ENCODE results near the gene LRMDA.

Gene LRMDA

DNA sequence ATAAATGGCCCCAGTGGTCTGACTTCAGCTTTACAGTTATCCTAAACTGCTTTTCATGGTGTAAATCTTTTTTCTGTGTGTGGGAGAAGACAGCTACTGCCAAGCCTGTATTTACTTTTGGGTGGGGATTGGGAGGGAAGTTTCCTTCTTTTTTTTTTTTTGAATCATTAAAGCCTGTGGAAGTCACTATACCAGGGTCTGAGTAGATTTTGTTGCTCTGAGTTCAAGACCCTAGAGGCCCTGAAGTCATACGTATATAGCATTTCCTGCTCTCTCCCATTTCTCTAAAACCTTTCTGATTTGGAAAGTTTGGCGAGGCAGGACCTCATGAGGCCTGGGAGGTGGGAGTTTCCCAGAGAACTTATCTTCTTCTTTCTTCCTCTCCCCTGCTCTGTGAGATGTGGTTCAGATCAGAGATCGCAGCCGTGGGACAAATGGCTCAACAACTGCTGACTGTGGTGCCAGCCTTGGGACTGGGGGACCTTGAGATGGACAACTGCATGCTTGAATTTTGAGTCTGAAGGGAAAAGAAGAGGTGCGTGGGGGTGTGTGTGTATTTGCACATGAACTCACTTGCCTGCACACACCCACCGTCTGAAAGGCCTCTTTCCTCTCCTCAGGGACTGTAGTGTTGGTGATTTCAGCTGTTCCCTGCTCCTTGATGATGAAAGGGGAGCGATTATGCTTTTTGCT is 18.1 kb downstream of the LRMDA start:
- DNase-seq = no peak

DNA sequence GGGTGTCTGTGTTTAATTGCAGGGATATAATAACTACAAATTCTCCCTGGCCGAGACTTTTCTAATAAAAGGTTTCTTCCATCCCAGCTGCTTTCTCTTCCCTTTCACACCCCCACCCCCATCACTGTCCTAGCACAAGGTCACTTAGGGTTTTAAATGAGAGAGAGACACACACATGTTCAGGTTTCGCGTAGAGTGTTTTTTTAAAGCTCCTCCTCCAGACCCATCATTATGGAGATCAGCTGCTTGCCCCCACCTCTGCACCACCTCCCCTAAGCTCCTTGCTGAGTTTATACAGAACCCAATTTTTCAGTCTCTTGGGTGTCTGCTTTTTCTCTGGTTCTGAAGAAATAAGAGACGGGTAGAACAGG is 18.6 kb downstream of the LRMDA start:
- DNase-seq = no peak

DNA sequence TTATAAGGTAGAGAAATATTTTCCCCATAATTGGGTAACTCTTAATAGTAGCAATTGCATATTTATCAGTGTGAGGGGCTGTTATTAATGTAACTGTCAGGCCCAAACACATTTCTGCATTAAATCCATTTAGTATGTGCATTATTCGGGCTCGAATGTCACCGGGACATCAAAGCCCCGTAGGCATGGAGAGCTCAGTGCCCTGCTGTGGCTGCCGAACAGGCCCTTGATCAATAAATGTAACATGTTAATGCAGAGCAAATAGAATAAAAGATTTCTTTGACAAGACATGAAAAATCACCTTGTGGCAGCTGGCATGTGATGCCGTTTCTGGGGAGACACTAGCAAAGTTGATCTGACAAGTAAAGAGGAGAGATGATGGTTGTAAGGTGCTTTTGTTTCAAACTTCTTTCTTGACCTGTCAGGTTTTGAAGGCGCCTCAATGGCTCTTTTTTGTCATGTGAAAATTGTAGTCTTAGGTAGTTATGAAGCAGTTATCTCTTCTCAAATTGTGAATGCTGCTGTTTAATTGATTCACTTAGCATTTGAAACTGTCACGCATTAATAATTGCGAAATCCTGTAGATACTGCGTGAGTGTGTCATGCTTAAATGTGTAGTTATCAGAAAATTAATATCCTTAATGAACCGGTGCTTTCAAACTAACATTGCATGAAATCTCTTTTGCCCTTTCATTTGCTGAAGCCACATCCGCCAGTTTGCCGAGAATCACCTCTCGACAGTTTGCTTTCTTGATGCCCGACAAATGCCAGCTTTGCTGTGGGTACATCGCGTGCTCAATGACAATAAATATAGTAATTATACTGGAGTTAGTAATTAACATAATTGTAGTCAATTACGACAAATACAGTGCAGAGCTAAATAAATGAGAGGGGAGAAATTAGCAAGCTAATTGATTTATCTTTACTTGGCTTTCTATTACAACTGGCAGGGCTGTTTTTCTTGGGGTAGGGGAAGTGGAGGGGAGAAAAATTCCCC is 19.5 kb downstream of the LRMDA start:
- DNase-seq = no peak

DNA sequence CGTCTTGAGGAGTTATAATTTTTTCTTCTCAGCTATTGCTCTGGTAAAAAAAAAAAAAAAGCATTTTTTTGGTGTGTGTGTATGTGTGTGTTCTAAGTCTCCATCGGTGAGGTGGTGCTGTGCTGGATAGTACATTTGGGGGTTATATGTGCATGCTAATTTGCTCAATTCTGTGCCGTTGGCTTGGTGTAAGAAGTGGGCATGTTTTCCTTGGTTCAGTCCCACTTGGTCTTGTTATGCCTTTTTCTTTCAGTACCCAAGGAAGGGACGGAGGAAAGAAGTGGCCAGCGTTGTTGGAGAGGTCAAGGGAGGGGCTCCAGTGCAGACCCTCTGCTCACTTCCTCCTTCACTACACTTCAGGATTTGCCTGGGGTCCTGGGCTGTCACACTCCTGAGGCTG is 20.4 kb downstream of the LRMDA start:
- no peak for DNase-seq

DNA sequence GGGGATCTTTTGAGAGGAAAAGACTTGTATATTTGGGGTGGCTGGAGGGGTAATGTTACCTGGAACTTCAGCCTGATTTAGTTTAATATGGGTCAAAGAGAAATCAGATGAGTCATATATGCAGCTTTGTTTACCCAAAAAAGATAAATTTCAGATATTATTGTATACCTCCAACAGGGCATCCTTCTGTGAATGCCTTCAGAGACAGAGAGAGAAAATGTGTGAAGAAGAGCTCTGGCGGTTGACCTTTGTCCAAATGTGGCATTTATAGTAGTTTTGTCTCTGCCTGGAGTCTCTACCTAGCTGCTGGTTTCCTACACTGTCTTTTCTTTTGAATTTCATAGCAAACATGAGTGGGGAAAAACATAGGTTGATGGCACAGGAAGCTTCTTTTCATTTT is 21.6 kb downstream of the LRMDA start:
- DNase-seq = no peak

DNA sequence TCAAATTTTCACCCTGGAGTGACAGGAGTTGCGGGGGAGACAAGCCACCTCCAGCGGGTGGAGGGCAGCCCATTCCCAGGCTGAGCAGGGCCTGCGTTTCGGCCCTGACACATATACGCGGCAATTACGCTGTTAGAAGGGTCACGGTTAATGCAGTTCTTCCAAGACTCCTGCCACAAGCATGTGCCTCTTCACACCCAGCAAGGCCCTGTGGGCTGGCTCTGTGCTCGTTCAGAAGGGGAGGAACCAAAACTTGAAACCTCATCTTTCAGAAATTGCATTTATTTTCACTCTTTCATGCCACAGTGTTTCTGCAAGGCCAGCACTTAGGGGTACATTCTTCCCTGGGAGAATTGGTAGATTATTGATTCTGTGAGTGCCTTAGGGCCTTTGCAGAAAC is 24.7 kb downstream of the LRMDA start:
- DNase-seq = no peak

DNA sequence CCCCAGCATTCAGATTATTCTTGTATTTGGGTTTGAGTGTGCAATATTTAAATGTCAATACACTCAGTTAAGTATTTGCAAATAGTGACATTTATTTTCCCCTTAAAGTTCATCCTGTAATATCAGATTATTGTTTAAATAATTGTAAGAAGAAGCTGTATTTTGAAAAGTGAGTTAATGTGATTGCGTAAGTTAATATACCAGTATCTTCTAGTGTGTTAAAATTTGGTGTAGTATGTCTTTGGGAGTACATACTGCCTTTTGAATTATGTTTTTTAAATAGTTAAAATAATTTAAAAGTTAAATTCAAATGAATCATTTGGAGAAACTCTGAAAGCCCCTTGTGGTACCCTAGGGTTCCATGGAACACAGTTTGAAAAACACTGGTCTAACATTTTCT is 28.6 kb downstream of the LRMDA start:
- no peak for DNase-seq

DNA sequence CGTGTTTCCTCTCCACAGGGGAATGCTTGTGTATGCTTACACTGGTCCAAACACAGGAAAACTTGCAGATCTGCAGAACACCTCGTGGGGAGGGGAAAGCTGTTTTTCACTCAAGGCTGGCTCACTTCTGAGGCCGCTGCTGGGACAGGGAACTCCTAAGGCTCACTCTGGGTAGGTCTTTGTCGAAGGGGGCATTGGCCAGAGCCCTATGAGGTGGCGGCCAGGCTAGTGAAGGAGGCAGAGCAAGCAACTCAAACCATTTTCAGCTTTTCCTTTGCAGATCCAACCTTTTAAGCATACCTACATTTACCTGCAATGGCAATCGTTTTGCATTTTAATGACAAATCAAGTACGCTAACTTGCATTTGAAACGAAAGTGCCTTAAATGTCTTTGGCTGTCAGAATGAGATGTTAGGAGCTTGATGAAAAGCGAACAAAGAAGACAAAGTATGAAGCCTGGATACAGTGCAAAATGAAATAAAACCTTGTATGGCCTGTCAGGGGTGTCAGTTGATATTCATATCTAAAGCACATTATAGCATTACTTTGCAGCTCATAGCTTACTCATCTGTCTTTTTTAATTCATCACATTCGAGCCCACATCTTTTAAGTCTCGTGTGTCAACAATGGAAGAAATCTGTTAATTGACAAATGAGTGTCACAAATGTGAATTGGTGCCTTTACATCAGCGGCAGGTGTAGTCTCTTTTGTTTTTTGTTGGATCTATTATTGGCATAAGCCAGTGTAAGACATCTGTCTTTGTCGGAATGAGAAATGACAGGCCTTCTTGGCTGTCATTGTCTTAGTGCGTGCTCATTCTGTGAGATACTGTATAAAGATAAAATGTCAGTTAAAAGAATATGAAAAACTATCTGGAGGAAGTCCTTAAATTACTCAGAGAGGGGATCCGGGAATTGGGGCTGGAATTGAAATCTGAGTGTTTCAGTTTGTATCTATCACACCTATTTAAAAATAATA is 30.5 kb downstream of the LRMDA start:
- DNase-seq = no peak

DNA sequence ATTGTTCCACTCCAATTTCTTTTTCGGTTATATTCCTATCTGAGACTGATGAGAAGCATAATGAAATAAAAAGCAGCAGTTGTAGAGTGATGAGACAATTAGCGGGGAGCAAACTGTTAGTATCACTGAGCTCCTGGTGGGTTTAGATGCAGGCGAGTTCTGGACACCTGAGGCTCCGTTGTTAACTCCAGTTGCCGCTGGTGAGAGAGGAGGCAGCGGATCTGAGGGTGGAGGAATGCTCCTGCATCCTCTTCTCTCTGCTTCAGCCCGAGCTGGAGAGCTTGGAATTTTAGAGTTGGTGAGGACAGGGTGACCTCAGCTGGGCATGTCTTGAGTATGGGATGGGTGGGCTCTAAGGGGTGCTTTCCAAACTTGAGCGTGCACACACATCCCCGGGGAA is 31.4 kb downstream of the LRMDA start:
- DNase-seq = no peak

DNA sequence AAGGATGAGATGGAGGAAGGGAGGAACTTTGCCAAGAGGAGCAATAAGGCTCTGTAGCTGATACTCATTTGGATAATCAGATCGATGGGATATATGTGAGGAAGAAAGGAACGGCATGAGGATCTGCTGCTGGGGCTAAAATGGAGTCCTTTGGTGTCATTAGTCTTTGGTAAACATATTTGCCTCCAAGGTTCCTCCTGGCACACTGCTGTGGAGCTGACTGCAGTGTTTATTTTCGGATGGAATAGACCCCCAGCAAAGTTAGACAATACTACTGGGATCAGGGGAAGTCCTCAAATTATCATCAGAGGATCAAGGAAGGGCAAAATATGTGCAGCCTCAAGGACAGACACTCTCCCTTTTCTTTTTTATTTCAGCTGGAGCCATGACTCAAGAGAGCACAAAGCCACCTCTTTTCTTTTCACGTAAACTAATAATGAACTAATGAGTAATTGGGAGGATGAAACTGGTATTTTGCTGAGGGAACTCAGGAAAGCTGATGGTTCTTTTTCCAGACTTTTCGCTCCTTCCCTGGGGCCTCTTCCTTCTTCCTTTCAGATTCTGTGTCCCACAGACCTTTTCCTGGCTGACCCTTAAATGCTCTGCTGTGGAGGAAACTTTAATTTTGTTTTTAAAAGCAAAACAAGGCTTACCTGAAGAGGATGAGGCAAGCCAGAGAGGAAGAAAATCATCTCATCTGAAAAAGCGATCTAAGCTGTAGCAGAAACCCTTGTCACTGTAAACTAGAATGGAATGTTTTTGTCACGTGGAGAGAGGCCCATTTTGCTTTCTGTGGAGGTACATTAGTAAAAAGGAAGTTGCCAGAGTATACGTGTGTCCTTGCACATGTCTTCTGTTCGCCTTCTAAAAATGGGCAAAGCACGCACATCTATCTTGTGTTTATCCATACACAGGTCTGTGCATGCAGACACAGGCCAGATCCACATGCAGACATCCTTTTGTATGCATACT is 33.3 kb downstream of the LRMDA start:
- no peak for DNase-seq

DNA sequence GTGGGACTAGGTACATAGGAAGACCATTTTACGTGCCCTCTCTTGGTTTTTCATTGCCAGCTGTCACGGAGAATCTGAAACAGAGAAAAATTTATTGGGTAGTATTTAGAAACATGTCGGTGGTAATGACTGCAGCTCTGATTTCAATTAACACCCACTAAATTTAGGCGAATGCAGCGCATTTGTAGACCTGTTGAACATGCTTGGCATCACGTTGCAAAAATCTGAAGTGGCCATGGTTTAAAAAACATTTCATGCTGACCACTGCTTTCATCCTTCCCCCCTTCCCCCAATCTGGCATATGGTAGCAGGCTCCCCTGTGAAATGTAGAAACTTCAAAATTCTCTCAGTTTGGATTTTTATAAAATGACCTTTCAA is 34.0 kb downstream of the LRMDA start:
- no peak for DNase-seq

DNA sequence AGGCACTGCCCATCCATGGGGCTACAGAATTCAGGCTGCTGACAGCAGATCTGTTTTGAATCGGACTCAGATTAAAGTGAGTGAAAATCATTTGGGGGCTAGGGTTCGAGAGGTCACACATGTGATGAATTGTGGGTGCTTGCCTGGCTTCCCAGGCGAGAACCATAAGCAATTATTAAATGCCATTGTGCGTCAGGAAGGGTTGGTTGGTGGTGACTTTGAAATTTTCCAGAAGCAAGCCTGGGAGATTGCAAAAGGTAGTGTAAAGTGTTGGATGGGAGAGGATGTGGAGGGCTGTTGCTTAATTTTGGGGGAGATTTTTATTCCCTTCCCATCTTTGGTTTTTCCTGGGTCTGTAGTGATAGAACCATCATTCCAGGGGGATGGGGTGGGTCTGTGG is 34.6 kb downstream of the LRMDA start:
- DNase-seq = no peak

DNA sequence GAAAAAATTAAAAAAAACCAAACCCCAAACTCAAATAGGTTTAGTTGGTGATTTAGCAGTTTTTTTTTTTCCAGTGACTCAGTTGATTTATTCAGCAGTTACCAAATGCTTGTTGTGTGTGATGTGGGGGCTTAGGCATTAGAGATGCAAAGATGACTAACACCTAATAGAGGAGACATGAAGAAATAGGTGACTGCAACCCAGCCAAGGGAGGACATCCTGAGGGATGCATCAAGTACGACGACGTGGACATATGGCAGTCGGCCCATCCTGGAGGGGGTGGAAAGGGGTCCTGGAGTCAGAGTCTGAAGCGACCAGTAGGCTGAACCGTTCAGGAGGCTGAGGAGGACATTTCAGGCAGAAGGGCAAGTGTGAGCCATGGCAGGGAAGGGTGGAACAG is 35.5 kb downstream of the LRMDA start:
- DNase-seq = no peak

DNA sequence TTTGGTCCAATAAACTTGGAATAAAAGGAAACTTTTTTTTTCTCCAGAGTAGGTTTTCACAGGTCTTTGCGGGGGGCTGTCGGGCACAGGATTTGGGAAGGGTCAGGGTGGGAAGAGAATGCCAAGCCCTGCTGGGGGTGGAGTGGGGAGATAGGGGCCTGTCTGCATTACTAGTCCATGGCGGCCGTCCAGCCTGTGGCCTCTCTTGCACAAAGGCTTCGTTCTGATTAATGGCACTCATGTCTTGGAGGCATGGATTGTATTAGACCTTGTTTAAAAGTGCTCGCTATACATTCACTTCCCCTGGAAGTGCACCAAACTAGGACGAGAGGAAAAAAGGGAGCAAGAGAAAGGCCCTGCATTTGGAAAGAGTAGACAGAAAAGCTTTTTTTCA is 37.2 kb downstream of the LRMDA start:
- no peak for DNase-seq

DNA sequence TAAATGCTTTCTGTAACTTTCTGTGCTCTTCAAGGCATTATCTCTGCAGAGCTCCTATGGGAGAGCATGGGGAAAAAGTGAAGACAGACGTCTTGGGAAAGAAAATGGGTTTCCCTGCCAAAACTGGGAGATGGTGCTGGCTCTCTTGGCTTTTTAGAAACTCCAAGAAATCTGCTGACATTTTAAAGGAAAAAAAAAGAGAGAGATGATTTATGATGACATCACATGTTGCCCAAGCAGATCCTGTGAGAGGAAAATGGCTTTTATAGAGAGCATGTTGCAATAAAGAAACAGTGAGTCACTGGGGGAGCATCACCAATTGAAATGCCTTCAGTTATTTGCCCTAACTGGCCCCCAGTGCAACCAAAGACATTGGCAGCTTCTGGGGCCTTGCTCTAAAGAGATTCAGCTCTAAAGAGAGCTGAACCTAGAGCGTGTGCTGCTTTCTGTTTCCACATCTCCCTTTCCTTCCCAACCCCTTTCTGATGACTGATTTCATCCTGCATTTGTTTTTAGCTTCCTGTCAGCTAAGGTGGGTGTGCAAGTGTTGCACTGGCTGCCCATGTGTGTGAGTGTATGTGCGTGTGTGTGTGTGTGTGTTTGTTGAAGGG is 37.7 kb downstream of the LRMDA start:
- no peak for DNase-seq

DNA sequence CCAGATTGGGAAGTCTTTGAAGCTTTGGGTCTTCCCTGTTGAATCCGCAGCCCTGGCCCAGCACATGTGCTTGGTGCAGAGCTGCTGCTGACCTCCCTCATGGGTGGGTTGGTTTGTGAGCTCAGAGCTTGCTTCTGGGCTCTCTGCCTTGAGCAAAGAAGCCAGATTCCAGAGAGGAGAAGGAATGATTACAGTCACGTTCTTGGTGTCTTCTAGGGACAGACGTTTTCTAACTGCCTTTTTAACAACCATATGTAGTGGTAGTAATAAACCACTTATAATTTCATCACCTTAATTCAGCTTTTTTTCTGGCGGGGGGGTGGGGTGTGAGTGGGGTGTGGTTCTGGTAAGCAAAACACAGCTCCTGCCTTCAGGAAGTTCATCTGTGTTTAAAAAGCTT is 39.5 kb downstream of the LRMDA start:
- no peak for DNase-seq

DNA sequence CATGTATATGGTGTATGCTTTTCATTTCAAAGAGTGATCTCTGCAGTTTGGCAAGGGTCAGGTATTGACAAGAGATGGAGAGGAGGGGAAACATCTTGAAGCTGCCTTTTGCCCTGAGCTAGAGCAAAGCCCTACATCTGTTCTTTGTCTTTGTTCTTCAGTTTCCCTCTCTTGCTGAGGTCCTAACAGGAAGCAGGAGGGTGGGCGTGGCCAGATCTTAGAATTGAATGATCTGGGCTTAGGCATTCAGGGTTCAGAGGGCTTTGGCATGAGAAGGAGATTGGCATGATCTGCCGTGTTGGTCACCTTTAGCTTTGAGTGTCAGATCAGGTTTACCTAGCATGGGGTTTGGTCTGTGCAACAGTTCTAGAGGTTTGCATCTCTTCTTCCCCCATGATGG is 41.3 kb downstream of the LRMDA start:
- no peak for DNase-seq

DNA sequence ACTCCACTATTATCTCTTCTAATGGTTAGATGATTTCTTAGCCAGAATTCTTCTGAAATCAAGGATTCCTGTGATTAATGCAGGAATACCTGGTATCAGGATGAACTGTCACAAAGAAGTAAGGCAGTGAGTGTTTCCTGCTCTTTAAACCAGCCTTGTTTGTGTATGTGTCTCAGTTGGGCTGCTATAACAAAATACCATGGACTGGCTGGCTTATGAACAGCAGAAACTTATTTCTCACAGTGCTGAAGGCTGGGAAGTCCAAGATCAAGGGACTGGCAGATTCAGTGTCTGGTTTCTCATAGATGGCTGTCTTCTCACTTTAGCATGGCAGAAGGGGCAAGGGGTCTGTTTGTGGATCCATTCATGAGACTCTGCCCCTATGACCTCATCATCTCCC is 42.7 kb downstream of the LRMDA start:
- DNase-seq = no peak

DNA sequence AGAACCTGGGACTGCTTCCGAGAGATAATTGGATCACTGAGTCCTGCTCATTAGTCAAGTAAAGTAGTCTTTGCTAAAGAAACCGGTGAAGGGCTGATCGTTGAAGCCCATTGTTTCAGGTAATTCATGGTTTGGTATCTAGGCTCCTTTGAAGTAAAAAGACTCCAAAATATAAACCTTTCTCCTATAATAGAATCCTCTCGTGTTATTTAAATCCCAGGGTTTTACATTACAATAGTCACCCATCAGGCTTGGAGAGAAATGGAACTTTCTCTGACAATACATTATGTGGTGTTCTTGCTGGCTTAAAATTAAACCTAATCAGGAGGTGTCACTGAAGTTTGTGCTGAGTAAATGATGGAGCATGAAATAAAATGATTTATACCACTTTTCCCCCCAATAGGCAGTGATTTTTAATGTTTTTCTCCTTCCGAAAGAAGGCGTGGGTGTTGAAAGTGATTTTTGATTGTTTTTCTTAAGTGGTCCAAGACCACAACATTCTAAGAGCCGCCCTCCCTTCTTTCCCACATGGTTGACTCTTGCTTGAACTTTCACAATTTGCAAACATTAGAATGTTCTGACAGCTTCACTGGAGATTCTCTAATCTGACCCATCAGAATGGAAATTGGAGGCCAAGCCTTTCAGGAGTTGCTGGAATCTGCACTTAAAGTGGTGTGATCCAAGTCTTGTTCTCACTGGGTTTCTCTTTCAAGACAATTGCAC is 44.2 kb downstream of the LRMDA start:
- DNase-seq = no peak

DNA sequence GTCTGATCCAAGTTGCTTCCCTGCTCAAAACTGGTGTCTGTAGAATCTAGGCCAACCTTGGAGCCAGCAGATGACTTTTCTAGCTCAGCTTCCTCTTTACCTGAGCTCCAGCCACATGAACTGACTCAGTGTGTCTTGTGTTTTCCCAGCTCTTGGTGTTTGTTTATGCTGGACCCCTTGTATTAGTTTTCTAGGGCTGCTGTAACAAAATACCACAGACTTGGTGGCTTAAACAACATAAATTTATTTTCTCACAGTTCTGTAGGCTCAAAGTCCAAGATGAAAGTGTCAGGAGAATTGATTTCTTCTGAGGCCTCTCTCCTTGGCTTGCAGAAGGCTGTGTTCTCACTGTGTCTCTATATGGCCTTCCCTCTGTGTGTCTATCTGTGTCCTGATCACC is 45.1 kb downstream of the LRMDA start:
- no peak for DNase-seq

DNA sequence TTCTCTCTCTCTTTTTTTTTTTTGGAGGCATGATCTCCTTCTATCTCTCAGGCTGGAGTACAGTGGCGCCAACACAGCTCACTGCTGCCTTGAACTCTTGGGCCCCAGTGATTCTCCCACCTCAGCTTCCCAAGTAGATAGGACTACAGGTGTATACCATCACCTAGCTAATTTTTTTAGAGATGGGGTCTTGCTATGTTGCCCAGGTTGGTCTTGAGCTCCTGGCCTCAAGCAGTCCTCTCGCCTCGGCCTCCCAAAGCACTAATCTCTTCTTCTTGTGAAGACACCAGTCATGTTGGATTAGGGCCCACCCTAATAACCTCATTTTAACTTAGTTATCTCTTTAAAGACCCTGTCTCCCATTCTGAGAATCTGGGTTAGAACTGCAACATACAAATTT is 45.6 kb downstream of the LRMDA start:
- DNase-seq = no peak
